Effector memory CD4-positive, alpha-beta T cell (primary cell): ENCODE measurements around the gene AK9.
"Not testable (repeated sequence)": the region's sequence is repeated elsewhere in the genome, so short reads cannot be mapped to it uniquely, and the experiment has no call there.

Source experiments
- DNase-seq, 3 donors: peaks; one replicate each; pipeline ENCODE4 v3.0.0-alpha.2; 2020
- H3K27ac ChIP-seq: 2 replicates; pipeline ENCODE4 v1.7.0; 2013; ENCODE audit warnings: mild to moderate bottlenecking, low read length, moderate library complexity; ENCODE audit not compliant: insufficient read depth, poor library complexity, severe bottlenecking
- H3K27me3 ChIP-seq: replicated peaks from 2 replicates; pipeline ENCODE4 v1.7.0; 2013; ENCODE audit warnings: mild to moderate bottlenecking, low read length; ENCODE audit not compliant: insufficient read depth, control insufficient read depth, poor library complexity, severe bottlenecking
- H3K36me3 ChIP-seq: 2 replicates; pipeline ENCODE4 v1.7.0; 2013; ENCODE audit warnings: mild to moderate bottlenecking, low read length, moderate library complexity; ENCODE audit not compliant: control insufficient read depth, insufficient read depth
- H3K4me1 ChIP-seq: 2 replicates; pipeline ENCODE4 v1.7.0; 2013; ENCODE audit warnings: low read length, mild to moderate bottlenecking; ENCODE audit not compliant: control insufficient read depth, insufficient read depth, poor library complexity, severe bottlenecking
- H3K4me3 ChIP-seq: 2 replicates; pipeline ENCODE4 v1.7.0; 2013; ENCODE audit warnings: low read length, low read depth, mild to moderate bottlenecking; ENCODE audit not compliant: insufficient read depth, poor library complexity, severe bottlenecking
- H3K9me3 ChIP-seq: 2 replicates; pipeline ENCODE4 v1.7.0; 2013; ENCODE audit warnings: mild to moderate bottlenecking, low read length, moderate library complexity; ENCODE audit not compliant: control insufficient read depth
- total RNA-seq, 3 donors: gene quantifications; one replicate each; lab custom pipeline; 2026; lab: John Stamatoyannopoulos, UW

Gene AK9
- 8.8 to 15.3 (median 10.4) reads per million in 3 donors for total RNA-seq

- Histone ChIP-seq H3K36me3 (no peaks in the 10 kb centered on the region), H3K27ac (peak within 1 kb of the TSS; percentile 69), H3K4me3 (peak within 1 kb of the TSS; percentile 91), H3K27me3 (no peaks in the 10 kb centered on the region), H3K9me3 (no peaks in the 10 kb centered on the region), H3K4me1 (peaks cover 14% of the 10 kb centered on the region)
- peak; percentile 75 to 84 (median 82) for DNase-seq
Observed at GRCh38 chr6:109690737-109691621, at the start of gene AK9, which contains the start of gene FIG4. Gene AK9 (minus strand): TSS chr6:109691202. CDS start chr6:109675745, 15,457 bp downstream. Gene FIG4 (plus strand): TSS chr6:109691296. CDS start chr6:109691436, 140 bp downstream.

GRCh38 chr6:109740787-109741186 lies 49.8 kb upstream of the AK9 start:
- no peaks in the 10 kb centered on the region for H3K27me3 ChIP-seq
- no peak overlapping the region for H3K27ac ChIP-seq
- no peak overlapping the region for H3K4me3 ChIP-seq
- H3K36me3 ChIP-seq = peaks cover 3% of the 10 kb centered on the region
- no peaks in the 10 kb centered on the region for H3K4me1 ChIP-seq
- DNase-seq = no peak
- no peaks in the 10 kb centered on the region for H3K9me3 ChIP-seq

GRCh38 chr6:109739686-109740085 lies 48.7 kb upstream of the AK9 start:
- Histone ChIP-seq H3K4me3 (no peak overlapping the region), H3K9me3 (no peaks in the 10 kb centered on the region), H3K27ac (no peak overlapping the region), H3K27me3 (no peaks in the 10 kb centered on the region), H3K36me3 (peaks cover 9% of the 10 kb centered on the region), H3K4me1 (no peaks in the 10 kb centered on the region)
- DNase-seq = no peak

DNA sequence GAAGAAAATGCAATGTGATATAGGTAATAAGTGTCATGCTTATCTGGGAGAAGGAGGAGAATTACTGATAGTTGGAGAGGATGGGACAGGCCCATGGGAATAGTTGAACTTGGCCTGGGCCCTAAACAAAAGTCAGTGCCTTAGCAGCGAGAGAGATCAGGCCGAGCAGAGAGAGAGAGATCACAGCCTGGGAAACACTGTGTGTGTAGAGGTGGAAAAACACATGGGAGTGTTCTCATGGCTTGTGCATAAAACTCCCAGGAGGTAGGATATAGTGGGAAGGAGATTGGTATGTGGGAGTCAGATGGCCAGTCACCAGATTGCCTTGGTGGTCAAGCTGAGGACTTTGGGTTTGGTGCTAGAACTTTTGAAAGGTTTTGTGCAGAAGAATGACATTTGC lies 47.7 kb upstream of the AK9 start:
- H3K27me3 ChIP-seq = no peaks in the 10 kb centered on the region
- no peak for DNase-seq
- H3K27ac ChIP-seq = no peak overlapping the region

GRCh38 chr6:109738255-109738654 lies 47.3 kb upstream of the AK9 start:
- DNase-seq = no peak
- peaks cover 5% of the 10 kb centered on the region for H3K36me3 ChIP-seq
- no peak overlapping the region for H3K27ac ChIP-seq
- H3K4me1 ChIP-seq = no peaks in the 10 kb centered on the region
- H3K4me3 ChIP-seq = no peak overlapping the region
- no peaks in the 10 kb centered on the region for H3K9me3 ChIP-seq
- H3K27me3 ChIP-seq = no peaks in the 10 kb centered on the region

More for the DNA sequence above, 47.7 kb upstream of the AK9 start:
- Histone ChIP-seq H3K9me3 (no peaks in the 10 kb centered on the region), H3K4me3 (no peak overlapping the region), H3K4me1 (no peaks in the 10 kb centered on the region), H3K36me3 (peaks cover 8% of the 10 kb centered on the region)

- Histone ChIP-seq H3K27ac (no peak overlapping the region), H3K36me3 (peaks cover 5% of the 10 kb centered on the region), H3K9me3 (no peaks in the 10 kb centered on the region), H3K27me3 (no peaks in the 10 kb centered on the region), H3K4me3 (no peak overlapping the region), H3K4me1 (no peaks in the 10 kb centered on the region)
- DNase-seq = no peak
Observed at GRCh38 chr6:109736273-109737025, 45.4 kb upstream of the AK9 start.

DNA sequence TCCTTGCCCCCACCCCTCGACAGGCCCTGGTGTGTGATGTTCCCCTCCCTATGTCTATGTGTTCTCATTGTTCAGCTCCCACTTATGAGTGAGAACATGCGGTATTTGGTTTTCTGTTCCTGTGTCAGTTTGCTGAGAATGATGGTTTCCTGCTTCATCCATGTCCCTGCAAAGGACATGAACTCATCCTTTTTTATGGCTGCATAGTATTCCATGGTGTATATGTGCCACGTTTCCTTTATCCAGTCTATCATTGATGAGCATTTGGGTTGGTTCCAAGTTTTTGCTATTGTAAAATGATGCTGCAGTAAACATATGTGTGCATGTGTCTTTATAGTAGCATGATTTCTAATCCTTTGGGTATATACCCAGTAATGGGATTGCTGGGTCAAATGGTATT lies 34.2 kb upstream of the AK9 start:
- H3K36me3 ChIP-seq, DNase-seq, H3K27me3 ChIP-seq, H3K4me1 ChIP-seq, H3K4me3 ChIP-seq, H3K9me3 ChIP-seq, H3K27ac ChIP-seq: not testable (repeated sequence)

GRCh38 chr6:109722564-109723254 lies 31.7 kb upstream of the AK9 start:
- no peak overlapping the region for H3K27ac ChIP-seq

GRCh38 chr6:109722011-109722410 lies 31.0 kb upstream of the AK9 start:
- DNase-seq = no peak
- Histone ChIP-seq H3K9me3 (no peaks in the 10 kb centered on the region), H3K27ac (no peak overlapping the region), H3K4me3 (no peak overlapping the region), H3K4me1 (no peaks in the 10 kb centered on the region), H3K27me3 (no peaks in the 10 kb centered on the region), H3K36me3 (peaks cover 8% of the 10 kb centered on the region)

More at GRCh38 chr6:109722564-109723254, 31.7 kb upstream of the AK9 start:
- H3K36me3 ChIP-seq = peaks cover 10% of the 10 kb centered on the region
- no peaks in the 10 kb centered on the region for H3K27me3 ChIP-seq
- H3K4me1 ChIP-seq = no peaks in the 10 kb centered on the region
- no peak overlapping the region for H3K4me3 ChIP-seq
- no peak for DNase-seq
- H3K9me3 ChIP-seq = no peaks in the 10 kb centered on the region
